Neuronal stem cell (in vitro differentiated cells): ENCODE results near the gene NPAS3.

ENCODE experiments used
- DNase-seq: peaks from one replicate; pipeline ENCODE4 v3.0.0-alpha.2; 2013; ENCODE audit warnings: low spot score
- H2AFZ ChIP-seq: one replicate; pipeline ENCODE4 v1.6.1; 2013; ENCODE audit warnings: mild to moderate bottlenecking, low read length, inconsistent platforms
- H2AK5ac ChIP-seq: 2 replicates; pipeline ENCODE4 v1.6.1; 2013; ENCODE audit warnings: low read depth, mild to moderate bottlenecking, inconsistent platforms, low read length, moderate library complexity, mixed read lengths
- H2BK120ac ChIP-seq: 2 replicates; pipeline ENCODE4 v1.6.1; 2013; ENCODE audit warnings: low read depth, mild to moderate bottlenecking, inconsistent platforms, low read length, moderate library complexity, mixed read lengths
- H2BK12ac ChIP-seq: one replicate; pipeline ENCODE4 v1.6.1; 2013; ENCODE audit warnings: low read length, inconsistent platforms
- H2BK15ac ChIP-seq: 2 replicates; pipeline ENCODE4 v1.6.1; 2013; ENCODE audit warnings: mild to moderate bottlenecking, low read length, inconsistent platforms, mixed read lengths
- H2BK5ac ChIP-seq: one replicate; pipeline ENCODE4 v1.6.1; 2013; ENCODE audit warnings: inconsistent platforms, mild to moderate bottlenecking, low read length, moderate library complexity
- H3K14ac ChIP-seq: one replicate; pipeline ENCODE4 v1.6.1; 2013; ENCODE audit warnings: low read length, inconsistent platforms
- H3K18ac ChIP-seq: 2 replicates; pipeline ENCODE4 v1.6.1; 2013; ENCODE audit warnings: low read length, inconsistent platforms
- H3K23ac ChIP-seq: 2 replicates; pipeline ENCODE4 v1.6.1; 2013; ENCODE audit warnings: low read depth, mild to moderate bottlenecking, mixed read lengths, low read length, inconsistent platforms; ENCODE audit not compliant: poor library complexity
- H3K27ac ChIP-seq: replicated peaks from 3 replicates; pipeline ENCODE4 v1.5.1; 2013; ENCODE audit warnings: low read length, inconsistent platforms
- H3K27me3 ChIP-seq, 3 experiments: 2 replicates each; pipeline ENCODE4 v1.6.1; 2013; ENCODE audit warnings: low read length in 3 of 3, mild to moderate bottlenecking in 2 of 3, inconsistent platforms in 1 of 3, low read depth in 1 of 3, mixed read lengths in 1 of 3, moderate library complexity in 1 of 3; ENCODE audit not compliant: control insufficient read depth in 3 of 3, insufficient read depth in 3 of 3
- H3K36me3 ChIP-seq, 2 donors: replicated peaks in 1 of 2; 2 replicates each; pipeline ENCODE4 v1.6.1; 2013; ENCODE audit warnings: low read length in 2 of 2; ENCODE audit not compliant: control insufficient read depth in 2 of 2, insufficient read depth in 2 of 2
- H3K4ac ChIP-seq: 2 replicates; pipeline ENCODE4 v1.6.1; 2013; ENCODE audit warnings: inconsistent platforms, mild to moderate bottlenecking, low read length, moderate library complexity
- H3K4me1 ChIP-seq, 2 donors: 1 replicate in 1 of 2; 2 replicates in 1 of 2; pipeline ENCODE4 v1.6.1; 2013; ENCODE audit warnings: low read length in 2 of 2, low read depth in 1 of 2; ENCODE audit not compliant: control insufficient read depth in 2 of 2, insufficient read depth in 1 of 2
- H3K4me2 ChIP-seq: one replicate; pipeline ENCODE4 v1.6.1; 2013; ENCODE audit warnings: mild to moderate bottlenecking, low read length, inconsistent platforms; ENCODE audit not compliant: insufficient read depth, poor library complexity, severe bottlenecking
- H3K4me3 ChIP-seq, 2 donors: 2 replicates each; pipeline ENCODE4 v1.5.1; 2013; ENCODE audit warnings: low read length in 2 of 2, mild to moderate bottlenecking in 2 of 2, inconsistent platforms in 1 of 2, moderate library complexity in 1 of 2
- H3K79me1 ChIP-seq: one replicate; pipeline ENCODE4 v1.6.1; 2013; ENCODE audit warnings: low read depth, mild to moderate bottlenecking, inconsistent platforms, low read length, moderate library complexity
- H3K9ac ChIP-seq: one replicate; pipeline ENCODE4 v1.6.1; 2013; ENCODE audit warnings: mild to moderate bottlenecking, low read depth, low read length, inconsistent platforms; ENCODE audit not compliant: poor library complexity
- H3K9me3 ChIP-seq, 2 donors: replicated peaks in 1 of 2; 2 replicates each; pipeline versions ENCODE3 to v1.6.1; 2013; ENCODE audit warnings: low read length in 2 of 2, mild to moderate bottlenecking in 2 of 2, inconsistent platforms in 1 of 2, low read depth in 1 of 2, mixed read lengths in 1 of 2, moderate library complexity in 1 of 2; ENCODE audit not compliant: control insufficient read depth in 2 of 2, insufficient read depth in 1 of 2
- H4K8ac ChIP-seq: one replicate; pipeline ENCODE4 v1.6.1; 2013; ENCODE audit warnings: low read depth, mild to moderate bottlenecking, inconsistent platforms, low read length, moderate library complexity
- H4K91ac ChIP-seq: one replicate; pipeline ENCODE4 v1.6.1; 2013; ENCODE audit warnings: low read length, low read depth, mild to moderate bottlenecking, inconsistent platforms; ENCODE audit not compliant: poor library complexity
- WGBS, 2 donors: extraction: QIAGEN DNeasy Blood & Tissue Kit; methylation state at CpG; one replicate each; pipeline ENCODE4 v1.1.7; 2013; ENCODE audit warnings: missing lambda C conversion rate in 2 of 2, mixed read lengths in 1 of 2; ENCODE audit not compliant: insufficient read length in 2 of 2, insufficient replicate concordance in 1 of 2; ENCODE audit errors: extremely low coverage in 2 of 2; 5-methylcytosine and 5-hydroxymethylcytosine counted together

NPAS3 gene

GRCh38 chr14:33560718-33561431 lies 622.2 kb downstream of the NPAS3 start:
- H2AFZ ChIP-seq = no peak overlapping the region
- WGBS, 2 donors = no CpG with 5 or more reads among the region's 7 CpGs
- no peak overlapping the region for H3K18ac ChIP-seq
- no peak overlapping the region for H3K9ac ChIP-seq
- no peak overlapping the region for H3K23ac ChIP-seq
- no peaks in the 10 kb centered on the region for H3K79me1 ChIP-seq
- no peak overlapping the region for H2AK5ac ChIP-seq
- H2BK5ac ChIP-seq = no peak overlapping the region
- no peak overlapping the region for H2BK15ac ChIP-seq
- H3K4me2 ChIP-seq = no peak overlapping the region
- no peaks in the 10 kb centered on the region for H3K9me3 ChIP-seq
- no peak overlapping the region for H2BK120ac ChIP-seq
- no peak overlapping the region for H3K4ac ChIP-seq
- DNase-seq = no peak
- no peak overlapping the region for H4K91ac ChIP-seq
- H3K27me3 ChIP-seq = no peaks in the 10 kb centered on the region
- no peak overlapping the region for H3K27ac ChIP-seq
- H3K14ac ChIP-seq = no peak overlapping the region
- H3K4me1 ChIP-seq = peaks cover 4 to 7% of the 10 kb centered on the region in 2 donors
- H3K36me3 ChIP-seq = peaks cover 0 to 6% of the 10 kb centered on the region in 2 donors
- H3K4me3 ChIP-seq = no peak overlapping the region
- no peak overlapping the region for H2BK12ac ChIP-seq
- H4K8ac ChIP-seq = no peak overlapping the region

GRCh38 chr14:33561488-33562175 lies 623.0 kb downstream of the NPAS3 start:
- Histone ChIP-seq H3K4me1 (peaks cover 4 to 7% of the 10 kb centered on the region in 2 donors), H3K27ac (no peak overlapping the region), H3K4me3 (no peak overlapping the region), H3K4me2 (no peak overlapping the region), H3K9me3 (no peaks in the 10 kb centered on the region), H2BK15ac (no peak overlapping the region), H2BK5ac (no peak overlapping the region), H3K14ac (no peak overlapping the region), H4K8ac (no peak overlapping the region), H2BK120ac (no peak overlapping the region), H2AFZ (no peak overlapping the region), H3K36me3 (peaks cover 0 to 6% of the 10 kb centered on the region in 2 donors), H4K91ac (no peak overlapping the region), H3K18ac (no peak overlapping the region), H2AK5ac (no peak overlapping the region), H2BK12ac (no peak overlapping the region), H3K27me3 (no peaks in the 10 kb centered on the region), H3K4ac (no peak overlapping the region), H3K23ac (no peak overlapping the region), H3K9ac (no peak overlapping the region), H3K79me1 (no peaks in the 10 kb centered on the region)
- no peak for DNase-seq
- WGBS, 2 donors = no CpG with 5 or more reads among the region's 7 CpGs

GRCh38 chr14:33563191-33563900 lies 624.7 kb downstream of the NPAS3 start:
- H3K14ac ChIP-seq = no peak overlapping the region
- H3K4ac ChIP-seq = no peak overlapping the region
- H2BK5ac ChIP-seq = no peak overlapping the region
- H3K79me1 ChIP-seq = no peaks in the 10 kb centered on the region
- H3K18ac ChIP-seq = no peak overlapping the region
- H2AK5ac ChIP-seq = no peak overlapping the region
- H3K9me3 ChIP-seq = no peaks in the 10 kb centered on the region
- peaks cover 0 to 6% of the 10 kb centered on the region in 2 donors for H3K36me3 ChIP-seq
- H2BK120ac ChIP-seq = no peak overlapping the region
- no peak for DNase-seq
- no peaks in the 10 kb centered on the region for H3K27me3 ChIP-seq
- no peak overlapping the region for H3K9ac ChIP-seq
- no peak overlapping the region for H4K8ac ChIP-seq
- no CpG with 5 or more reads among the region's 2 CpGs for WGBS, 2 donors
- no peak overlapping the region for H2AFZ ChIP-seq
- no peak overlapping the region for H3K27ac ChIP-seq
- no peak overlapping the region for H3K4me2 ChIP-seq
- peaks cover 6 to 23% of the 10 kb centered on the region in 2 donors for H3K4me1 ChIP-seq
- H3K23ac ChIP-seq = no peak overlapping the region
- no peak overlapping the region for H2BK15ac ChIP-seq
- no peak overlapping the region for H2BK12ac ChIP-seq
- no peak overlapping the region for H4K91ac ChIP-seq
- H3K4me3 ChIP-seq = no peak overlapping the region

- no peak for DNase-seq
- H2BK12ac ChIP-seq = no peak overlapping the region
- H3K4me3 ChIP-seq = no peak overlapping the region
- H2BK120ac ChIP-seq = no peak overlapping the region
- no peaks in the 10 kb centered on the region for H3K27me3 ChIP-seq
- H3K9me3 ChIP-seq = no peaks in the 10 kb centered on the region
- no peak overlapping the region for H2AFZ ChIP-seq
- H3K23ac ChIP-seq = no peak overlapping the region
- no peak overlapping the region for H3K27ac ChIP-seq
- H3K4me2 ChIP-seq = no peak overlapping the region
- no peak overlapping the region for H2BK15ac ChIP-seq
- no peak overlapping the region for H3K14ac ChIP-seq
- H3K4me1 ChIP-seq = peaks cover 6 to 25% of the 10 kb centered on the region in 2 donors
- H3K9ac ChIP-seq = no peak overlapping the region
- H2AK5ac ChIP-seq = no peak overlapping the region
- H3K4ac ChIP-seq = no peak overlapping the region
- H4K8ac ChIP-seq = no peak overlapping the region
- no peaks in the 10 kb centered on the region for H3K79me1 ChIP-seq
- H4K91ac ChIP-seq = no peak overlapping the region
- no peak overlapping the region for H2BK5ac ChIP-seq
- H3K18ac ChIP-seq = no peak overlapping the region
- WGBS, 2 donors = no CpG with 5 or more reads among the region's 1 CpG
- H3K36me3 ChIP-seq = peaks cover 0 to 6% of the 10 kb centered on the region in 2 donors
These were observed 625.2 kb downstream of the NPAS3 start for GRCh38 chr14:33563901-33564197.
